Breast epithelium (tissue), 3 donors: Measurements from ENCODE around the gene SYT12.

Experiments used
- POLR2A ChIP-seq: fragments of 450-650 bp; IDR thresholded peaks from one replicate; pipeline ENCODE4 v1.6.1; 2016; ENCODE audit warnings: antibody characterized with exemption, mild to moderate bottlenecking, moderate library complexity
- TF ChIP-seq, protein P1 (sequence below), 3 donors: fragments of 450-650 bp; IDR thresholded peaks; one replicate each; pipeline ENCODE4 v1.5.1; 2016 to 2017; ENCODE audit warnings: antibody characterized with exemption in 3 of 3, mild to moderate bottlenecking in 3 of 3, moderate library complexity in 3 of 3

DNA sequence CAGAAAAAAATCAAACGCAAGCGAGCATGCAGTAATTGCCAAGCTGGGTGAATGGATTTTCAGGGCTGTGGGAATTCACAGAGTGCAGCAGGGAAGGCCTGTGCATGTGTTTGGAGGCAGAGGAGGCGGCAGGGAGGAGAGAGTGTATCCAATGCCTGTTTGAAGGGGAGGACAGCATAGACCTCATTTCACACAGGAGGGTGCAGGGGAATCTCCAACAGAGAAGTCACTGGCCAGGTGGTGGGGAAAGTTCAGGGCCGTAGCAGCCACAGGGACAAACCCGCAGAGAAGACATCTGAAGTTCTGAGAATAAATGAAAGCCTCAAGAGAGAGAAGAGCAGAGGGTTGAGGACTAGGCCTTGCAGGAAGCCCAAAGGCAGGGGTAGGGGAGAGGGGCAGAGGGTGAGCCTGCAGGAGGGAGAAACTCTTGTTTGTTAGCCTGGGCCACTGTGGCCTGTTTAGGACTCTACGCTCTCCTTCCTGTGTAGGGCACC, 76.9 kb downstream of the SYT12 start:
- TF ChIP-seq, protein P1, sequence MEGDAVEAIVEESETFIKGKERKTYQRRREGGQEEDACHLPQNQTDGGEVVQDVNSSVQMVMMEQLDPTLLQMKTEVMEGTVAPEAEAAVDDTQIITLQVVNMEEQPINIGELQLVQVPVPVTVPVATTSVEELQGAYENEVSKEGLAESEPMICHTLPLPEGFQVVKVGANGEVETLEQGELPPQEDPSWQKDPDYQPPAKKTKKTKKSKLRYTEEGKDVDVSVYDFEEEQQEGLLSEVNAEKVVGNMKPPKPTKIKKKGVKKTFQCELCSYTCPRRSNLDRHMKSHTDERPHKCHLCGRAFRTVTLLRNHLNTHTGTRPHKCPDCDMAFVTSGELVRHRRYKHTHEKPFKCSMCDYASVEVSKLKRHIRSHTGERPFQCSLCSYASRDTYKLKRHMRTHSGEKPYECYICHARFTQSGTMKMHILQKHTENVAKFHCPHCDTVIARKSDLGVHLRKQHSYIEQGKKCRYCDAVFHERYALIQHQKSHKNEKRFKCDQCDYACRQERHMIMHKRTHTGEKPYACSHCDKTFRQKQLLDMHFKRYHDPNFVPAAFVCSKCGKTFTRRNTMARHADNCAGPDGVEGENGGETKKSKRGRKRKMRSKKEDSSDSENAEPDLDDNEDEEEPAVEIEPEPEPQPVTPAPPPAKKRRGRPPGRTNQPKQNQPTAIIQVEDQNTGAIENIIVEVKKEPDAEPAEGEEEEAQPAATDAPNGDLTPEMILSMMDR (IDR thresholded peaks at IDR 0.05): no peak
- TF ChIP-seq POLR2A: no peak
